PC-3 (cell line): Measurements from ENCODE around the gene DZANK1. TPM values are rescaled to one million over a fixed set of nuclear protein-coding genes. Genes with fewer than 3 reads are reported as not detected.
A peak's percentile ranks its signal among the peaks of the same experiment; 100 is the strongest.

ENCODE experiments used
- ATAC-seq: fragments of 200-7000 bp; cut with Tn5 transposase; 2 replicates; pipeline ENCODE4 v1.9.1; 2020; ENCODE audit warnings: mild to moderate bottlenecking, moderate library complexity
- BruUV-seq: library from RNA; stranded (reverse); fragments of 400-500 nt; replicated peaks from 2 replicates; lab custom pipeline; 2021; lab: Mats Ljungman, UMichigan
- CTCF ChIA-PET: fragments of 300-600 bp; sonication (Branson Sonifier 250); formaldehyde crosslinking; loops from one replicate; lab custom pipeline; 2022; ENCODE audit warnings: antibody characterized with exemption; lab: Charles Lee
- POLR2A ChIA-PET: fragments of 300-600 bp; sonication (Branson Sonifier 250); formaldehyde crosslinking; loops from one replicate; lab custom pipeline; 2022; ENCODE audit warnings: antibody characterized with exemption; ENCODE audit not compliant: unreplicated experiment; lab: Charles Lee
- DNase-seq: peaks from one replicate; pipeline ENCODE4 v3.0.0-alpha.2; 2015
- H2AFZ ChIP-seq: fragments of 300-600 bp; sonication (generic); 2 replicates; pipeline ENCODE4 v1.6.0; 2016; ENCODE audit warnings: antibody characterized with exemption, low read length
- H3F3A ChIP-seq: fragments of 300-600 bp; sonication (generic); one replicate; pipeline ENCODE4 v1.6.0; 2017; ENCODE audit warnings: antibody characterized with exemption, low read length, control low read depth, mild to moderate bottlenecking; ENCODE audit not compliant: unreplicated experiment
- H3K27ac ChIP-seq: fragments of 300-600 bp; sonication (generic); 2 replicates; pipeline ENCODE4 v1.5.1; 2016; ENCODE audit warnings: mild to moderate bottlenecking, low read length
- H3K27me3 ChIP-seq: fragments of 300-600 bp; sonication (generic); 2 replicates; pipeline ENCODE4 v1.6.1; 2016; ENCODE audit warnings: low read length, mixed read lengths
- H3K36me3 ChIP-seq: fragments of 300-600 bp; sonication (generic); 2 replicates; pipeline ENCODE4 v1.6.1; 2016; ENCODE audit warnings: low read depth, mixed run types, low read length, mixed read lengths
- H3K4me1 ChIP-seq: fragments of 300-600 bp; sonication (generic); 2 replicates; pipeline ENCODE4 v1.5.1; 2016; ENCODE audit warnings: low read length; ENCODE audit not compliant: insufficient read depth
- H3K4me2 ChIP-seq: fragments of 300-600 bp; sonication (generic); 2 replicates; pipeline ENCODE4 v1.6.0; 2016; ENCODE audit warnings: low read length
- H3K4me3 ChIP-seq: fragments of 300-600 bp; sonication (generic); 2 replicates; pipeline ENCODE4 v1.5.1; 2016; ENCODE audit warnings: mild to moderate bottlenecking, low read length, mixed read lengths
- H3K79me2 ChIP-seq: fragments of 300-600 bp; sonication (generic); 2 replicates; pipeline ENCODE4 v1.6.1; 2017; ENCODE audit warnings: low read length, mixed read lengths
- H3K9ac ChIP-seq: fragments of 300-600 bp; sonication (generic); 2 replicates; pipeline ENCODE4 v1.6.0; 2016; ENCODE audit warnings: mild to moderate bottlenecking, low read length
- H3K9me2 ChIP-seq: fragments of 300-600 bp; sonication (generic); replicated peaks from 2 replicates; pipeline ENCODE4 v1.6.1; 2016; ENCODE audit warnings: mixed run types, low read length, mixed read lengths
- H3K9me3 ChIP-seq: fragments of 300-600 bp; sonication (generic); 2 replicates; pipeline ENCODE4 v1.6.1; 2016; ENCODE audit warnings: low read length, mixed read lengths
- H4K20me1 ChIP-seq: fragments of 300-600 bp; sonication (generic); 2 replicates; pipeline ENCODE4 v1.6.1; 2016; ENCODE audit warnings: low read length, mixed read lengths
- CTCF ChIP-seq: fragments of 300-600 bp; sonication (generic); conservative IDR thresholded peaks from 2 replicates; pipeline ENCODE4 v1.5.1; 2017; ENCODE audit warnings: antibody characterized with exemption, low read depth, mild to moderate bottlenecking, low read length
- EZH2 ChIP-seq: fragments of 300-600 bp; sonication (generic); IDR thresholded peaks from one replicate; pipeline ENCODE4 v1.6.1; 2017; ENCODE audit warnings: antibody characterized with exemption, mild to moderate bottlenecking, low read length; ENCODE audit not compliant: unreplicated experiment
- EZH2phosphoT487 ChIP-seq: fragments of 300-600 bp; sonication (generic); IDR thresholded peaks from 2 replicates; pipeline ENCODE4 v1.6.1; 2018; ENCODE audit warnings: mild to moderate bottlenecking, antibody characterized with exemption, low read length, borderline replicate concordance
- intact Hi-C: fragments of 100-400 bp; cut with micrococcal nuclease; formaldehyde crosslinking; loops from 2 replicates; pipeline ENCODE4 v1.9.0; 2023
- total RNA-seq: library from RNA; depleted of rRNA; stranded (reverse); fragments of >200 nt; gene quantifications from 2 replicates; pipeline ENCODE4 v1.2.3, GENCODE V29; 2014

Gene DZANK1
- total RNA-seq, 1 experiment from 2014 or later, result 3.2 TPM

DNA sequence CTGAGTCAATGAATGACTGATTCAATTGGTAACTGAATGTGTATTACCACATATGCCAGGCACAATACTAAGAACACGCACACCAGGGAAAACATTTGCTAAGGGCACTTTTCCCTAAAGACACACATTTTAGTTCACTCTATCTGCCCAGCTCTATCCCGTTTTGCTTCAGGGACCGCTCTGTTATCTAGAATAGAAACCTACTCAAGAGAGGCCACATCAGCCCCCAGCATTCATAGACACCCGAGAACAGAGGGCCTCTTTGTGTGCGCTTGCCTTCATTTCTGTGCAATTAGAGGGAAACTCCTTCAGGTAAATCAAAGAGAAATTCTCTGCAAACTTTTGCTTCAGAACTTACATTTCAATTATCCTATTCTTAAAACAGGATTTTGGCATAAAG lies 50.3 kb downstream of the DZANK1 start:
- POLR2A ChIA-PET, result no interaction called here
- DNase-seq, result no peak
- H3K36me3 ChIP-seq, result no peaks in the 10 kb centered on the region
- no peak overlapping the region for H3K9ac ChIP-seq
- CTCF ChIA-PET, result no interaction called here
- no peak overlapping the region for H3K27ac ChIP-seq
- no peak overlapping the region for H2AFZ ChIP-seq
- no peaks in the 10 kb centered on the region for H3K9me3 ChIP-seq
- ATAC-seq, result no peak
- no peak overlapping the region for H3K4me3 ChIP-seq
- no peaks in the 10 kb centered on the region for H3F3A ChIP-seq
- BruUV-seq, result no TSS peak
- intact Hi-C loops, result loop anchor here (10.0 kb wide), 1 partner anchor 148 kb away; the partner anchor contains the start of gene SMIM26
- H3K9me2 ChIP-seq, result no peaks in the 10 kb centered on the region
- no peaks in the 10 kb centered on the region for H4K20me1 ChIP-seq
- no peaks in the 10 kb centered on the region for H3K79me2 ChIP-seq
- no peak for TF ChIP-seq EZH2
- no peak for TF ChIP-seq CTCF
- no peak for TF ChIP-seq EZH2phosphoT487
- H3K27me3 ChIP-seq, result no peaks in the 10 kb centered on the region
- H3K4me1 ChIP-seq, result 0 out of 2 replicates have a peak, but pooled peaks cover 3% of the 10 kb centered on the region
- H3K4me2 ChIP-seq, result no peak overlapping the region

- ChIA-PET CTCF (interaction anchor here (0.7 to 0.9 kb wide), 2 partner anchors 51 to 218 kb away, joined by 3 read pairs; no protein-coding TSS in a partner anchor), POLR2A (no interaction called here)
- Histone ChIP-seq H3F3A (no peaks in the 10 kb centered on the region), H3K27me3 (no peaks in the 10 kb centered on the region), H3K4me3 (no peak overlapping the region), H3K9me3 (no peaks in the 10 kb centered on the region), H3K36me3 (no peaks in the 10 kb centered on the region), H3K79me2 (no peaks in the 10 kb centered on the region), H3K4me2 (no peak overlapping the region), H3K9ac (no peak overlapping the region), H4K20me1 (no peaks in the 10 kb centered on the region), H2AFZ (no peak overlapping the region), H3K9me2 (no peaks in the 10 kb centered on the region), H3K27ac (no peak overlapping the region), H3K4me1 (0 out of 2 replicates have a peak, but pooled peaks cover 3% of the 10 kb centered on the region)
- intact Hi-C loops, result loop anchor here (5.0 to 10.0 kb wide), 2 partner anchors 151 to 378 kb away; partner anchors contain the start of gene SMIM26
- TF ChIP-seq EZH2phosphoT487 (no peak), CTCF (no peak), EZH2 (no peak)
- DNase-seq (no peak), ATAC-seq (peak; percentile 76)
- no TSS peak for BruUV-seq
Observed at GRCh38 chr20:18414140-18414539, 52.7 kb downstream of the DZANK1 start.

DNA sequence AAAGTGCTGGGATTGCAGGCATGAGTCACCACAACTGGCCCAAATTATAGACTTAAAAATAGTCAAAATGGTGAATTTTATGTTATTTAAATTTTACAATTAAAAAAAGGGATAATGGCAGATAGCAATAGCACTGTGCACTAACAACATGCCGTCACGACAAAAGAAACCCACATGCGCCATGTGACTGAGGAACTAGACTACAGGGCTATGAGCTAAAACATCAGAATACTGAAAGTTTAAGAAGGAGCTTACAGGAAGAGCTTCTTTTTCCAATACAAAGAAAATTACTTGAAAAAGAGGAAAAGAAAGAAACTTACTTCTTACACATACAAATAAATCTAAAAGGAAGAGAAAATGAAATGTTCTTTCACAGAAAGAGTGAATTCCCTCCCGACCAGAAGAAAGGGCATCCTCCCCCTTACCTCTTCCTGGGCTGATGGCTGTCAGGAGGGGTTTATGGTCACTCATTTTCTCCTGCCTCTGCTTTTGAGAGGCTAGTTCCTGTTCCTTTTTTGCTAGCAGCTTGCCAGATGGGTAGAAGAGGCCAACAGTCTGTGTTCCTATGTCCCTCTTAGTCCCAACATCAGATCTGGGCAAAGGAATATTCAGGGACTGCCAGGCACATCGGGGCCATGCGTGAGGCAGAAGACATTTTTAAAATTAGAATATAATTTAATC lies 54.5 kb downstream of the DZANK1 start:
- Histone ChIP-seq H4K20me1 (no peaks in the 10 kb centered on the region), H2AFZ (no peak overlapping the region; the same call in 1 of the 2 replicates), H3K79me2 (no peaks in the 10 kb centered on the region), H3K9me2 (no peaks in the 10 kb centered on the region), H3K4me3 (no peak overlapping the region), H3K27ac (no peak overlapping the region), H3F3A (no peaks in the 10 kb centered on the region), H3K9me3 (no peaks in the 10 kb centered on the region), H3K27me3 (no peaks in the 10 kb centered on the region), H3K4me1 (0 out of 2 replicates have a peak, but pooled peaks cover 3% of the 10 kb centered on the region), H3K9ac (no peak overlapping the region), H3K36me3 (no peaks in the 10 kb centered on the region), H3K4me2 (no peak overlapping the region)
- ChIA-PET POLR2A (no interaction called here), CTCF (interaction anchor here (0.5 to 0.6 kb wide), 2 partner anchors 8 to 354 kb away, joined by 3 read pairs; no protein-coding TSS in a partner anchor)
- ATAC-seq (no peak), DNase-seq (no peak)
- TF ChIP-seq EZH2phosphoT487 (no peak), EZH2 (no peak), CTCF (no peak)
- intact Hi-C loops, result loop anchor here (2.0 to 10.0 kb wide), 4 partner anchors 152 to 1250 kb away; partner anchors contain the start of gene SMIM26
- BruUV-seq, result no TSS peak
